ENCODE measurements around the gene ADGRF3. TPM values are rescaled to one million over a fixed set of nuclear protein-coding genes. Genes with fewer than 3 reads are reported as not detected.

Gene ADGRF3
- polyA plus RNA-seq, 1 of the 3 experiments (the other 2 are of a cell fraction): 0.31 TPM

- H2AFZ ChIP-seq (ENCODE audit: low read depth): no peak overlapping the region
- TF ChIP-seq YY1 (IDR thresholded peaks at IDR 0.05; ENCODE audit: low read depth) (no peak), RXRA (IDR thresholded peaks at IDR 0.05; ENCODE audit: borderline replicate concordance, low read depth) (peak; percentile 33; the same call in 1 of the 2 replicates), RAD21 (IDR thresholded peaks at IDR 0.05; ENCODE audit: low read length) (no peak), NFIC (IDR thresholded peaks at IDR 0.05; ENCODE audit: borderline replicate concordance) (peak; percentile 64), RFX5 (IDR thresholded peaks at IDR 0.05; ENCODE audit: low read length) (no peak)
- no peaks in the 10 kb centered on the region for H3K9me3 ChIP-seq
- H3K4me2 ChIP-seq: no peak overlapping the region
- POLR2A ChIA-PET: no interaction called here
- no peaks in the 10 kb centered on the region for H3K27me3 ChIP-seq (ENCODE audit: insufficient read depth)
- H4K20me1 ChIP-seq (ENCODE audit: insufficient read depth): no peaks in the 10 kb centered on the region
- H3K27ac ChIP-seq (ENCODE audit: low read depth in 2 of 2, low read length in 1 of 2): peak overlapping the region; percentile 4 to 11; a peak in 2 of 4 replicates
- H3K9me2 ChIP-seq: no peaks in the 10 kb centered on the region
- CTCF ChIA-PET: interaction anchor here (1.2 to 1.6 kb wide), 3 partner anchors 18 to 53 kb away, joined by 3 to 4 read pairs (median 4); no protein-coding TSS in a partner anchor
- no peaks in the 10 kb centered on the region for H3F3A ChIP-seq (replicated peaks; ENCODE audit: insufficient read depth)
- DNase-seq: no peak
- H3K36me3 ChIP-seq (replicated peaks in 1 of 2; ENCODE audit: control insufficient read depth in 1 of 2, insufficient read depth in 2 of 2, low read length in 1 of 2): peaks cover 23 to 48% of the 10 kb centered on the region in 2 experiments
- WGBS (ENCODE audit: low lambda C conversion rate): 56% methylated on average over 5 of the region's 5 CpGs
- H3K9ac ChIP-seq: no peak overlapping the region
- H3K79me2 ChIP-seq (ENCODE audit: insufficient read depth): no peaks in the 10 kb centered on the region
- no peak overlapping the region for H3K4me3 ChIP-seq (ENCODE audit: low read depth in 2 of 2, low read length in 1 of 2)
- H3K4me1 ChIP-seq (ENCODE audit: control insufficient read depth in 1 of 2, insufficient read depth in 2 of 2, low read depth in 1 of 2, low read length in 1 of 2): peaks cover 4 to 13% of the 10 kb centered on the region in 2 experiments; a peak in 3 of 4 replicates
Observed at GRCh38 chr2:26274058-26274613, 72.5 kb downstream of the ADGRF3 start.

GRCh38 chr2:26273501-26273900 is 73.1 kb downstream of the ADGRF3 start:
- DNase-seq: no peak
- Histone ChIP-seq H3K9me2 (no peaks in the 10 kb centered on the region), H4K20me1 (ENCODE audit: insufficient read depth) (no peaks in the 10 kb centered on the region), H3F3A (replicated peaks; ENCODE audit: insufficient read depth) (no peaks in the 10 kb centered on the region), H3K4me3 (ENCODE audit: low read depth in 2 of 2, low read length in 1 of 2) (no peak overlapping the region), H3K9ac (no peak overlapping the region), H3K4me1 (ENCODE audit: control insufficient read depth in 1 of 2, insufficient read depth in 2 of 2, low read depth in 1 of 2, low read length in 1 of 2) (peaks cover 4 to 13% of the 10 kb centered on the region in 2 experiments; a peak in 3 of 4 replicates), H3K4me2 (no peak overlapping the region), H3K27ac (ENCODE audit: low read depth in 2 of 2, low read length in 1 of 2) (peak overlapping the region in 1 of 2 experiments; percentile 4; a peak in 1 of 4 replicates), H3K79me2 (ENCODE audit: insufficient read depth) (no peaks in the 10 kb centered on the region), H3K9me3 (no peaks in the 10 kb centered on the region), H2AFZ (ENCODE audit: low read depth) (no peak overlapping the region), H3K36me3 (replicated peaks in 1 of 2; ENCODE audit: control insufficient read depth in 1 of 2, insufficient read depth in 2 of 2, low read length in 1 of 2) (peaks cover 19 to 41% of the 10 kb centered on the region in 2 experiments), H3K27me3 (ENCODE audit: insufficient read depth) (no peaks in the 10 kb centered on the region)
- POLR2A ChIA-PET: no interaction called here
- CTCF ChIA-PET: interaction anchor here (0.6 to 1.2 kb wide), 2 partner anchors 54 to 72 kb away, joined by 3 to 4 read pairs; no protein-coding TSS in a partner anchor
- WGBS (ENCODE audit: low lambda C conversion rate): 92% methylated on average over 2 of the region's 2 CpGs
- TF ChIP-seq NRF1 (IDR thresholded peaks at IDR 0.05; ENCODE audit: low read depth, low read length): no peak
- no peak for TF ChIP-seq GABPA (IDR thresholded peaks at IDR 0.05; ENCODE audit: low read depth)
- TF ChIP-seq RAD21 (IDR thresholded peaks at IDR 0.05; ENCODE audit: low read length): no peak
- no peak for TF ChIP-seq IRF3 (IDR thresholded peaks at IDR 0.05; ENCODE audit: low read depth, low read length)
- TF ChIP-seq TAF1 (IDR thresholded peaks at IDR 0.05; ENCODE audit: borderline replicate concordance, low read depth, low read length): no peak
- TF ChIP-seq MAX (IDR thresholded peaks at IDR 0.05; ENCODE audit: low read depth): no peak
- TF ChIP-seq FOSL2 (IDR thresholded peaks at IDR 0.05; ENCODE audit: borderline replicate concordance, low read depth): no peak
- no peak for TF ChIP-seq USF2 (IDR thresholded peaks at IDR 0.05; ENCODE audit: borderline replicate concordance, low read depth, low read length)
- no peak for TF ChIP-seq REST (IDR thresholded peaks at IDR 0.05; ENCODE audit: low read depth, low read length)
- TF ChIP-seq CHD2 (IDR thresholded peaks at IDR 0.05; ENCODE audit: low read length, partially characterized antibody): no peak
- no peak for TF ChIP-seq MEF2A (IDR thresholded peaks at IDR 0.05; ENCODE audit: borderline replicate concordance, low read depth)
- no peak for TF ChIP-seq GATA2 (CRISPR knock-in tag; IDR thresholded peaks at IDR 0.05)
- TF ChIP-seq TCF12 (IDR thresholded peaks at IDR 0.05): no peak
- no peak for TF ChIP-seq SMC3 (IDR thresholded peaks at IDR 0.05; ENCODE audit: low read depth, low read length)
- TF ChIP-seq RXRA (IDR thresholded peaks at IDR 0.05; ENCODE audit: borderline replicate concordance, low read depth): no peak
- TF ChIP-seq USF1 (IDR thresholded peaks at IDR 0.05; ENCODE audit: borderline replicate concordance, low read depth): no peak
- TF ChIP-seq ELF1 (IDR thresholded peaks at IDR 0.05): no peak

Data from SK-N-SH (cell line).